Keratinocyte (primary cell): Measurements from ENCODE around the gene STK36. TPM values are rescaled to one million over a fixed set of nuclear protein-coding genes. Genes with fewer than 3 reads are reported as not detected.

Experiments used
- DNase-seq: peaks from one replicate; pipeline ENCODE4 v3.0.0-alpha.2; 2011; ENCODE audit warnings: low read depth, missing footprints, low spot score
- FAIRE-seq: peaks from 2 replicates; lab custom pipeline; 2011; peaks lifted over from hg19 to GRCh38; lab: Jason Lieb, UNC
- H2AFZ ChIP-seq: 2 replicates; pipeline ENCODE4 v1.6.0; 2012; ENCODE audit warnings: low read length, control low read depth, inconsistent platforms; ENCODE audit not compliant: control insufficient read depth
- H3K27ac ChIP-seq: 2 replicates; pipeline ENCODE4 v1.5.1; 2011; ENCODE audit warnings: low read length; ENCODE audit not compliant: control insufficient read depth, insufficient read depth
- H3K27me3 ChIP-seq: 3 replicates; pipeline ENCODE4 v1.6.0; 2011; ENCODE audit warnings: low read length; ENCODE audit not compliant: control insufficient read depth, insufficient read depth; ENCODE audit errors: extremely low read depth
- H3K36me3 ChIP-seq, 2 experiments: 2 replicates in 1 of 2; 3 replicates in 1 of 2; pipeline ENCODE4 v1.5.1; 2011; ENCODE audit warnings: low read length in 2 of 2, mild to moderate bottlenecking in 1 of 2; ENCODE audit not compliant: control insufficient read depth in 2 of 2, insufficient read depth in 2 of 2; ENCODE audit errors: extremely low read depth in 1 of 2
- H3K4me1 ChIP-seq: 3 replicates; pipeline ENCODE4 v1.5.1; 2011; ENCODE audit warnings: low read length; ENCODE audit not compliant: control insufficient read depth, insufficient read depth; ENCODE audit errors: extremely low read depth
- H3K4me2 ChIP-seq: 3 replicates; pipeline ENCODE4 v1.6.0; 2011; ENCODE audit warnings: low read depth, low read length; ENCODE audit not compliant: control insufficient read depth, insufficient read depth; ENCODE audit errors: extremely low read depth
- H3K4me3 ChIP-seq, 3 experiments: fragments of 200-600 bp in 1 of 3; sonication (generic) in 1 of 3; 2 replicates in 2 of 3; 3 replicates in 1 of 3; pipeline ENCODE4 v1.5.1; 2011 to 2016; ENCODE audit warnings: low read length in 3 of 3, mild to moderate bottlenecking in 3 of 3, control low read depth in 2 of 3, inconsistent platforms in 1 of 3, low read depth in 1 of 3, mixed read lengths in 1 of 3, mixed run types in 1 of 3, moderate library complexity in 1 of 3; ENCODE audit not compliant: control insufficient read depth in 2 of 3, insufficient read depth in 2 of 3; ENCODE audit errors: extremely low read depth in 1 of 3
- H3K79me2 ChIP-seq: 2 replicates; pipeline ENCODE4 v1.6.0; 2012; ENCODE audit warnings: low read length; ENCODE audit not compliant: control insufficient read depth, insufficient read depth
- H3K9ac ChIP-seq: 3 replicates; pipeline ENCODE4 v1.6.0; 2011; ENCODE audit warnings: low read length; ENCODE audit not compliant: control insufficient read depth, insufficient read depth; ENCODE audit errors: extremely low read depth
- H3K9me1 ChIP-seq: 3 replicates; pipeline ENCODE4 v1.6.0; 2011; ENCODE audit warnings: low read length; ENCODE audit not compliant: control insufficient read depth, insufficient read depth; ENCODE audit errors: extremely low read depth
- H3K9me3 ChIP-seq: 2 replicates; pipeline ENCODE4 v1.5.1; 2012; ENCODE audit warnings: low read depth, low read length; ENCODE audit not compliant: control insufficient read depth
- H4K20me1 ChIP-seq: 3 replicates; pipeline ENCODE4 v1.6.0; 2011; ENCODE audit warnings: low read length; ENCODE audit not compliant: control insufficient read depth, insufficient read depth; ENCODE audit errors: extremely low read depth
- CTCF ChIP-seq, 3 experiments: IDR thresholded peaks in 1 of 3; conservative IDR thresholded peaks in 1 of 3; optimal IDR thresholded peaks in 1 of 3; 2 replicates in 2 of 3; 3 replicates in 1 of 3; pipeline versions ENCODE3 to v1.5.1; 2011; ENCODE audit warnings: low read length in 3 of 3, mild to moderate bottlenecking in 3 of 3, moderate library complexity in 2 of 3, control low read depth in 1 of 3, inconsistent platforms in 1 of 3; ENCODE audit not compliant: insufficient read depth in 2 of 3; ENCODE audit errors: extremely low read depth in 1 of 3
- EZH2 ChIP-seq: IDR thresholded peaks from one replicate; pipeline ENCODE4 v1.6.1; 2012; ENCODE audit warnings: inconsistent platforms, mild to moderate bottlenecking, low read length, moderate library complexity
- dilution Hi-C: fragments of 300-500 bp; cut with MboI; formaldehyde crosslinking; loops from one replicate; pipeline ENCODE4 v1.7.0; 2020; ENCODE audit warnings: low sequenced_read_pairs; ENCODE audit not compliant: extremely low pct_ligation_motif_present
- polyA plus RNA-seq, 5 experiments: library from polyadenylated mRNA; depleted of rRNA in 3 of 5; stranded (reverse) in 3 of 5; stranded (forward) in 1 of 5; unstranded in 1 of 5; fragments of >200 nt; gene quantifications; 1 replicate in 1 of 5; 2 replicates in 3 of 5; 3 replicates in 1 of 5; pipeline versions ENCODE4 v1.2.1 to v1.2.3, GENCODE V29; 2011 to 2012; ENCODE audit warnings: missing spikeins in 2 of 5, low read depth in 1 of 5, low replicate concordance in 1 of 5

The STK36 gene
- polyA plus RNA-seq, 1 donor (not counting 4 experiments of a cell fraction or from before 2014, with no cell fraction given) = 19.0 TPM

GRCh38 chr2:218744615-218745014, 72.7 kb downstream of the STK36 start:
- DNase-seq = no peak
- Histone ChIP-seq H3K4me3 (no peak overlapping the region), H2AFZ (no peak overlapping the region), H3K9me3 (no peaks in the 10 kb centered on the region), H4K20me1 (no peaks in the 10 kb centered on the region), H3K4me1 (peaks cover 3% of the 10 kb centered on the region), H3K79me2 (no peaks in the 10 kb centered on the region), H3K4me2 (no peak overlapping the region), H3K27me3 (no peaks in the 10 kb centered on the region), H3K36me3 (peaks cover 29 to 38% of the 10 kb centered on the region in 2 experiments), H3K27ac (no peak overlapping the region), H3K9ac (no peak overlapping the region), H3K9me1 (no peaks in the 10 kb centered on the region)
- FAIRE-seq = no peak
- dilution Hi-C loops = no loop called here
- TF ChIP-seq EZH2 (no peak), CTCF (optimal IDR thresholded peaks at IDR 0.05 in 1 of 3, IDR thresholded peaks at IDR 0.05 in 1 of 3, conservative IDR thresholded peaks at IDR 0.05 in 1 of 3; ENCODE audit: extremely low read depth in 1 of 3, insufficient read depth in 2 of 3, low read length in 3 of 3) (no peak)

GRCh38 chr2:218745160-218745558, 73.3 kb downstream of the STK36 start:
- Histone ChIP-seq H3K36me3 (peaks cover 32 to 38% of the 10 kb centered on the region in 2 experiments), H2AFZ (no peak overlapping the region), H4K20me1 (no peaks in the 10 kb centered on the region), H3K27ac (no peak overlapping the region), H3K4me2 (no peak overlapping the region), H3K4me1 (peaks cover 3% of the 10 kb centered on the region), H3K9me3 (no peaks in the 10 kb centered on the region), H3K4me3 (no peak overlapping the region), H3K27me3 (no peaks in the 10 kb centered on the region), H3K9ac (no peak overlapping the region), H3K79me2 (no peaks in the 10 kb centered on the region), H3K9me1 (no peaks in the 10 kb centered on the region)
- FAIRE-seq = no peak
- TF ChIP-seq EZH2 = no peak
- TF ChIP-seq CTCF (optimal IDR thresholded peaks at IDR 0.05 in 1 of 3, IDR thresholded peaks at IDR 0.05 in 1 of 3, conservative IDR thresholded peaks at IDR 0.05 in 1 of 3; ENCODE audit: extremely low read depth in 1 of 3, insufficient read depth in 2 of 3, low read length in 3 of 3) = no peak
- no peak for DNase-seq
- dilution Hi-C loops = no loop called here
